GM12878 (cell line): ENCODE results near the gene METTL13. TPM values are rescaled to one million over a fixed set of nuclear protein-coding genes. Genes with fewer than 3 reads are reported as not detected.

Experiments used
- JUNB ChIP-seq: IDR thresholded peaks from 2 replicates; pipeline ENCODE4 v1.6.1; 2016; ENCODE audit warnings: antibody characterized with exemption, mild to moderate bottlenecking
- RFX5 ChIP-seq: IDR thresholded peaks from 2 replicates; pipeline ENCODE4 v1.6.1; 2011; ENCODE audit warnings: low read depth, low read length, improper control_type of control experiment
- SMAD1 ChIP-seq: fragments of 450-650 bp; IDR thresholded peaks from 2 replicates; pipeline ENCODE4 v1.6.1; 2018; ENCODE audit warnings: mild to moderate bottlenecking, low read depth; ENCODE audit not compliant: partially characterized antibody
- SMC3 ChIP-seq: IDR thresholded peaks from 2 replicates; pipeline ENCODE4 v1.6.1; 2011; ENCODE audit warnings: low read length, improper control_type of control experiment, borderline replicate concordance
- ZBED1 ChIP-seq: IDR thresholded peaks from 2 replicates; pipeline ENCODE4 v1.6.1; 2016; ENCODE audit warnings: borderline replicate concordance
- polyA plus RNA-seq, 11 experiments: library from polyadenylated mRNA; depleted of rRNA in 4 of 11; unstranded in 6 of 11; stranded (reverse) in 5 of 11; fragments of >200 nt; fragmentation: Nextera tagmentation in 4 of 11; fragmentation: Illumina TruSeq in 1 of 11; extraction: Ambion mirVana in 4 of 11; extraction: Trizol in 1 of 11; gene quantifications; 1 replicate in 1 of 11; 2 replicates in 10 of 11; pipeline versions ENCODE4 v1.2.1 to v1.2.3, GENCODE V29; 2011 to 2016; ENCODE audit warnings: inconsistent platforms in 2 of 11, missing spikeins in 2 of 11, low read depth in 1 of 11
- total RNA-seq, 4 experiments: library from RNA; depleted of rRNA in 3 of 4; stranded (reverse); fragments of >200 nt in 3 of 4; fragmentation: Illumina TruSeq in 1 of 4; extraction: Trizol in 1 of 4; gene quantifications; 2 replicates each; pipeline versions ENCODE4 v1.2.1 to v1.2.3, GENCODE V29; 2013 to 2021
- TF ChIP-seq, protein P1 (sequence below): fragments of 450-650 bp; IDR thresholded peaks from 2 replicates; pipeline ENCODE4 v1.6.1; 2014; ENCODE audit warnings: mild to moderate bottlenecking
- TF ChIP-seq, protein P2 (sequence below): fragments of 450-650 bp; formaldehyde crosslinking; IDR thresholded peaks from 2 replicates; pipeline ENCODE4 v1.4.0; 2020; ENCODE audit warnings: mild to moderate bottlenecking, moderate library complexity
- TF ChIP-seq, protein P3 (sequence below): IDR thresholded peaks from 2 replicates; pipeline ENCODE4 v1.6.1; 2012; ENCODE audit warnings: low read length, inconsistent platforms
- TF ChIP-seq, protein P4 (sequence below): fragments of 450-650 bp; IDR thresholded peaks from 2 replicates; pipeline ENCODE4 v1.6.1; 2017; ENCODE audit warnings: mild to moderate bottlenecking, moderate library complexity
- TF ChIP-seq, protein P5 (sequence below): IDR thresholded peaks from 2 replicates; pipeline ENCODE4 v1.6.1; 2011; ENCODE audit warnings: low read depth, mild to moderate bottlenecking, low read length, moderate library complexity, borderline replicate concordance; ENCODE audit errors: extremely low read depth
- TF ChIP-seq, protein P6 (sequence below): fragments of 450-650 bp; IDR thresholded peaks from 2 replicates; pipeline ENCODE4 v1.6.1; 2017; ENCODE audit warnings: mild to moderate bottlenecking
- TF ChIP-seq, protein P7 (sequence below): fragments of 450-650 bp; IDR thresholded peaks from 2 replicates; pipeline ENCODE4 v1.6.1; 2018; ENCODE audit warnings: borderline replicate concordance, mild to moderate bottlenecking; ENCODE audit not compliant: partially characterized antibody

Gene METTL13
- total and polyA plus RNA-seq, 10 of the 15 experiments (the other 5 are each of a cell fraction or from before 2014, with no cell fraction given): 12.2 to 47.2 (median 35.0) TPM

DNA sequence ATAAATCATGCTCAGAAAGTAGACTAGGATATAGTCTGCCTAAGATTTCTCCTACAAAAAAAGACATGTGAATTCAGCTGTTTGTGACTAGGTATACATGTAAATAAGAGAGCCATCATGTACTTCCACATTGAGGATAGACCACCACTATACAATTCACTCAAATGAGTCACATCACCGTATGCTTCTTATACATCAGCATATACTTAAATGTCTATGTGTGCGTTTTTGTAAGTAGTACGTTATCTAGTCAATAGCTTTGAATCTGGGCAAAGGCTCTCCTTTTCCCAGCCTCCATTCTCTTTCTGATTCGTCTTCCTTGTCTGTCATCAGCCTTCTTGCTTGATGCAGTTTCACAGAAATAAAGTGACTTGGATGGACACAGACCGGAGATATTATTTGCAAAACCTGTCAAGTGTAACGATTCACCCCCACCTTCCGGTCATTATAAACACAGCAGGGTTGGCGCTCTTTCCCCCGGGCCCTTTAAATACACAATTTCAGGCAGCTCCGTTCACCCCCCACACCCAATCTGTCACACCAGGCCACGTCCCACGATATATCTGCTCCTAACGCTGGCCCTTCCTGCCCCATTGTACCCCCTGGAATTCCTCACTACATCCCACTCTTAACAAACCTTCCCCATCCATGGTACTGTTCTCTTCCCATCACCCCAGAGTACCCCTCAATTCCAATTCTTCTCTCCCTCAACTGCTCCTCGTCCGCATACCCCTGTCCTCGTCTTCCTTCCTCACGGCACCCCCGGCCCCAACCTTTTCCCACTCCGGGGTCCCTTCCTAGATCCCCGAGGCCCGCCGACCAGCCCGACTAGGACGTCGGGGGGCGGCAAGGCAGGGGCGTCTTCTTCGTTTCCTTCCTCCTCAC is 40.2 kb upstream of the METTL13 start (continued):
- TF ChIP-seq, protein P1, sequence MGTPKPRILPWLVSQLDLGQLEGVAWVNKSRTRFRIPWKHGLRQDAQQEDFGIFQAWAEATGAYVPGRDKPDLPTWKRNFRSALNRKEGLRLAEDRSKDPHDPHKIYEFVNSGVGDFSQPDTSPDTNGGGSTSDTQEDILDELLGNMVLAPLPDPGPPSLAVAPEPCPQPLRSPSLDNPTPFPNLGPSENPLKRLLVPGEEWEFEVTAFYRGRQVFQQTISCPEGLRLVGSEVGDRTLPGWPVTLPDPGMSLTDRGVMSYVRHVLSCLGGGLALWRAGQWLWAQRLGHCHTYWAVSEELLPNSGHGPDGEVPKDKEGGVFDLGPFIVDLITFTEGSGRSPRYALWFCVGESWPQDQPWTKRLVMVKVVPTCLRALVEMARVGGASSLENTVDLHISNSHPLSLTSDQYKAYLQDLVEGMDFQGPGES: no peak
- TF ChIP-seq, protein P2, sequence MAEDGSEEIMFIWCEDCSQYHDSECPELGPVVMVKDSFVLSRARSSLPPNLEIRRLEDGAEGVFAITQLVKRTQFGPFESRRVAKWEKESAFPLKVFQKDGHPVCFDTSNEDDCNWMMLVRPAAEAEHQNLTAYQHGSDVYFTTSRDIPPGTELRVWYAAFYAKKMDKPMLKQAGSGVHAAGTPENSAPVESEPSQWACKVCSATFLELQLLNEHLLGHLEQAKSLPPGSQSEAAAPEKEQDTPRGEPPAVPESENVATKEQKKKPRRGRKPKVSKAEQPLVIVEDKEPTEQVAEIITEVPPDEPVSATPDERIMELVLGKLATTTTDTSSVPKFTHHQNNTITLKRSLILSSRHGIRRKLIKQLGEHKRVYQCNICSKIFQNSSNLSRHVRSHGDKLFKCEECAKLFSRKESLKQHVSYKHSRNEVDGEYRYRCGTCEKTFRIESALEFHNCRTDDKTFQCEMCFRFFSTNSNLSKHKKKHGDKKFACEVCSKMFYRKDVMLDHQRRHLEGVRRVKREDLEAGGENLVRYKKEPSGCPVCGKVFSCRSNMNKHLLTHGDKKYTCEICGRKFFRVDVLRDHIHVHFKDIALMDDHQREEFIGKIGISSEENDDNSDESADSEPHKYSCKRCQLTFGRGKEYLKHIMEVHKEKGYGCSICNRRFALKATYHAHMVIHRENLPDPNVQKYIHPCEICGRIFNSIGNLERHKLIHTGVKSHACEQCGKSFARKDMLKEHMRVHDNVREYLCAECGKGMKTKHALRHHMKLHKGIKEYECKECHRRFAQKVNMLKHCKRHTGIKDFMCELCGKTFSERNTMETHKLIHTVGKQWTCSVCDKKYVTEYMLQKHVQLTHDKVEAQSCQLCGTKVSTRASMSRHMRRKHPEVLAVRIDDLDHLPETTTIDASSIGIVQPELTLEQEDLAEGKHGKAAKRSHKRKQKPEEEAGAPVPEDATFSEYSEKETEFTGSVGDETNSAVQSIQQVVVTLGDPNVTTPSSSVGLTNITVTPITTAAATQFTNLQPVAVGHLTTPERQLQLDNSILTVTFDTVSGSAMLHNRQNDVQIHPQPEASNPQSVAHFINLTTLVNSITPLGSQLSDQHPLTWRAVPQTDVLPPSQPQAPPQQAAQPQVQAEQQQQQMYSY (CRISPR knock-in tag): no peak
- TF ChIP-seq RFX5: no peak
- no peak for TF ChIP-seq SMAD1
- TF ChIP-seq, protein P3, sequence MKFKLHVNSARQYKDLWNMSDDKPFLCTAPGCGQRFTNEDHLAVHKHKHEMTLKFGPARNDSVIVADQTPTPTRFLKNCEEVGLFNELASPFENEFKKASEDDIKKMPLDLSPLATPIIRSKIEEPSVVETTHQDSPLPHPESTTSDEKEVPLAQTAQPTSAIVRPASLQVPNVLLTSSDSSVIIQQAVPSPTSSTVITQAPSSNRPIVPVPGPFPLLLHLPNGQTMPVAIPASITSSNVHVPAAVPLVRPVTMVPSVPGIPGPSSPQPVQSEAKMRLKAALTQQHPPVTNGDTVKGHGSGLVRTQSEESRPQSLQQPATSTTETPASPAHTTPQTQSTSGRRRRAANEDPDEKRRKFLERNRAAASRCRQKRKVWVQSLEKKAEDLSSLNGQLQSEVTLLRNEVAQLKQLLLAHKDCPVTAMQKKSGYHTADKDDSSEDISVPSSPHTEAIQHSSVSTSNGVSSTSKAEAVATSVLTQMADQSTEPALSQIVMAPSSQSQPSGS: no peak
- TF ChIP-seq, protein P4, sequence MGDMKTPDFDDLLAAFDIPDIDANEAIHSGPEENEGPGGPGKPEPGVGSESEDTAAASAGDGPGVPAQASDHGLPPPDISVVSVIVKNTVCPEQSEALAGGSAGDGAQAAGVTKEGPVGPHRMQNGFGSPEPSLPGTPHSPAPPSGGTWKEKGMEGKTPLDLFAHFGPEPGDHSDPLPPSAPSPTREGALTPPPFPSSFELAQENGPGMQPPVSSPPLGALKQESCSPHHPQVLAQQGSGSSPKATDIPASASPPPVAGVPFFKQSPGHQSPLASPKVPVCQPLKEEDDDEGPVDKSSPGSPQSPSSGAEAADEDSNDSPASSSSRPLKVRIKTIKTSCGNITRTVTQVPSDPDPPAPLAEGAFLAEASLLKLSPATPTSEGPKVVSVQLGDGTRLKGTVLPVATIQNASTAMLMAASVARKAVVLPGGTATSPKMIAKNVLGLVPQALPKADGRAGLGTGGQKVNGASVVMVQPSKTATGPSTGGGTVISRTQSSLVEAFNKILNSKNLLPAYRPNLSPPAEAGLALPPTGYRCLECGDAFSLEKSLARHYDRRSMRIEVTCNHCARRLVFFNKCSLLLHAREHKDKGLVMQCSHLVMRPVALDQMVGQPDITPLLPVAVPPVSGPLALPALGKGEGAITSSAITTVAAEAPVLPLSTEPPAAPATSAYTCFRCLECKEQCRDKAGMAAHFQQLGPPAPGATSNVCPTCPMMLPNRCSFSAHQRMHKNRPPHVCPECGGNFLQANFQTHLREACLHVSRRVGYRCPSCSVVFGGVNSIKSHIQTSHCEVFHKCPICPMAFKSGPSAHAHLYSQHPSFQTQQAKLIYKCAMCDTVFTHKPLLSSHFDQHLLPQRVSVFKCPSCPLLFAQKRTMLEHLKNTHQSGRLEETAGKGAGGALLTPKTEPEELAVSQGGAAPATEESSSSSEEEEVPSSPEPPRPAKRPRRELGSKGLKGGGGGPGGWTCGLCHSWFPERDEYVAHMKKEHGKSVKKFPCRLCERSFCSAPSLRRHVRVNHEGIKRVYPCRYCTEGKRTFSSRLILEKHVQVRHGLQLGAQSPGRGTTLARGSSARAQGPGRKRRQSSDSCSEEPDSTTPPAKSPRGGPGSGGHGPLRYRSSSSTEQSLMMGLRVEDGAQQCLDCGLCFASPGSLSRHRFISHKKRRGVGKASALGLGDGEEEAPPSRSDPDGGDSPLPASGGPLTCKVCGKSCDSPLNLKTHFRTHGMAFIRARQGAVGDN: no peak
- no peak for TF ChIP-seq SMC3
- TF ChIP-seq, protein P5, sequence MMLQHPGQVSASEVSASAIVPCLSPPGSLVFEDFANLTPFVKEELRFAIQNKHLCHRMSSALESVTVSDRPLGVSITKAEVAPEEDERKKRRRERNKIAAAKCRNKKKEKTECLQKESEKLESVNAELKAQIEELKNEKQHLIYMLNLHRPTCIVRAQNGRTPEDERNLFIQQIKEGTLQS: no peak
- TF ChIP-seq JUNB: no peak
- TF ChIP-seq, protein P6, sequence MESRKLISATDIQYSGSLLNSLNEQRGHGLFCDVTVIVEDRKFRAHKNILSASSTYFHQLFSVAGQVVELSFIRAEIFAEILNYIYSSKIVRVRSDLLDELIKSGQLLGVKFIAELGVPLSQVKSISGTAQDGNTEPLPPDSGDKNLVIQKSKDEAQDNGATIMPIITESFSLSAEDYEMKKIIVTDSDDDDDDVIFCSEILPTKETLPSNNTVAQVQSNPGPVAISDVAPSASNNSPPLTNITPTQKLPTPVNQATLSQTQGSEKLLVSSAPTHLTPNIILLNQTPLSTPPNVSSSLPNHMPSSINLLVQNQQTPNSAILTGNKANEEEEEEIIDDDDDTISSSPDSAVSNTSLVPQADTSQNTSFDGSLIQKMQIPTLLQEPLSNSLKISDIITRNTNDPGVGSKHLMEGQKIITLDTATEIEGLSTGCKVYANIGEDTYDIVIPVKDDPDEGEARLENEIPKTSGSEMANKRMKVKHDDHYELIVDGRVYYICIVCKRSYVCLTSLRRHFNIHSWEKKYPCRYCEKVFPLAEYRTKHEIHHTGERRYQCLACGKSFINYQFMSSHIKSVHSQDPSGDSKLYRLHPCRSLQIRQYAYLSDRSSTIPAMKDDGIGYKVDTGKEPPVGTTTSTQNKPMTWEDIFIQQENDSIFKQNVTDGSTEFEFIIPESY: no peak
- TF ChIP-seq ZBED1: 0 out of 2 replicates have a peak, but pooled peaks have one; percentile 32
- TF ChIP-seq, protein P7, sequence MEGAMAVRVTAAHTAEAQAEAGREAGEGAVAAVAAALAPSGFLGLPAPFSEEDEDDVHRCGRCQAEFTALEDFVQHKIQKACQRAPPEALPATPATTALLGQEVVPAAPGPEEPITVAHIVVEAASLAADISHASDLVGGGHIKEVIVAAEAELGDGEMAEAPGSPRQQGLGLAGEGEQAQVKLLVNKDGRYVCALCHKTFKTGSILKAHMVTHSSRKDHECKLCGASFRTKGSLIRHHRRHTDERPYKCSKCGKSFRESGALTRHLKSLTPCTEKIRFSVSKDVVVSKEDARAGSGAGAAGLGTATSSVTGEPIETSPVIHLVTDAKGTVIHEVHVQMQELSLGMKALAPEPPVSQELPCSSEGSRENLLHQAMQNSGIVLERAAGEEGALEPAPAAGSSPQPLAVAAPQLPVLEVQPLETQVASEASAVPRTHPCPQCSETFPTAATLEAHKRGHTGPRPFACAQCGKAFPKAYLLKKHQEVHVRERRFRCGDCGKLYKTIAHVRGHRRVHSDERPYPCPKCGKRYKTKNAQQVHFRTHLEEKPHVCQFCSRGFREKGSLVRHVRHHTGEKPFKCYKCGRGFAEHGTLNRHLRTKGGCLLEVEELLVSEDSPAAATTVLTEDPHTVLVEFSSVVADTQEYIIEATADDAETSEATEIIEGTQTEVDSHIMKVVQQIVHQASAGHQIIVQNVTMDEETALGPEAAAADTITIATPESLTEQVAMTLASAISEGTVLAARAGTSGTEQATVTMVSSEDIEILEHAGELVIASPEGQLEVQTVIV: no peak
